HepG2 (cell line): ENCODE data around the gene ZNF627. TPM values are rescaled to one million over a fixed set of nuclear protein-coding genes. Genes with fewer than 3 reads are reported as not detected.

Source experiments
- ATAC-seq: fragments of 200-7000 bp; cut with Tn5 transposase; 3 replicates; pipeline ENCODE4 v1.9.1; 2020; ENCODE audit warnings: mild to moderate bottlenecking, moderate library complexity
- BruUV-seq: library from RNA; stranded (reverse); fragments of 400-500 nt; replicated peaks from 2 replicates; lab custom pipeline; 2021; lab: Mats Ljungman, UMichigan
- CTCF ChIA-PET: fragments of 300-600 bp; formaldehyde crosslinking; extraction: SDS; loops from one replicate; lab custom pipeline; 2021; ENCODE audit warnings: low total read pairs, inconsistent platforms, low intra/inter-chr PET ratio; lab: Yijun Ruan, JAX
- POLR2A ChIA-PET: fragments of 350-600 bp; sonication (Branson Sonifier 250); formaldehyde crosslinking; loops from one replicate; lab custom pipeline; 2020; ENCODE audit warnings: antibody characterized with exemption, inconsistent platforms; lab: Yijun Ruan, JAX
- DNase-seq: peaks from one replicate; pipeline ENCODE4 v3.0.0-alpha.2; 2015; ENCODE audit warnings: low spot score
- FAIRE-seq: peaks from 3 replicates; lab custom pipeline; 2011; peaks lifted over from hg19 to GRCh38; lab: Jason Lieb, UNC
- H2AFZ ChIP-seq: one replicate; pipeline ENCODE4 v1.6.1; 2011; ENCODE audit warnings: low read length, inconsistent platforms
- H3K27ac ChIP-seq: fragments of 300-600 bp; 3 replicates; pipeline ENCODE4 v1.8.0; 2011; ENCODE audit warnings: mixed run types, mild to moderate bottlenecking, mixed read lengths, low read length, inconsistent platforms; ENCODE audit not compliant: insufficient read depth; ENCODE audit errors: extremely low read length
- H3K27me3 ChIP-seq, 2 experiments: fragments of 200-600 bp in 1 of 2; 2 replicates in 1 of 2; 3 replicates in 1 of 2; pipeline versions ENCODE4 v1.6.0 to v1.8.0; 2011; ENCODE audit warnings: low read length in 2 of 2, mild to moderate bottlenecking in 2 of 2, moderate library complexity in 2 of 2, inconsistent platforms in 1 of 2; ENCODE audit not compliant: insufficient read depth in 2 of 2, control insufficient read depth in 1 of 2
- H3K36me3 ChIP-seq, 2 experiments: fragments of 200-600 bp in 1 of 2; replicated peaks in 1 of 2; 2 replicates in 1 of 2; 3 replicates in 1 of 2; pipeline versions ENCODE4 v1.5.1 to v1.8.0; 2011; ENCODE audit warnings: low read length in 2 of 2, inconsistent platforms in 1 of 2; ENCODE audit not compliant: insufficient read depth in 2 of 2, control insufficient read depth in 1 of 2
- H3K4me1 ChIP-seq: 2 replicates; pipeline ENCODE4 v1.5.1; 2012; ENCODE audit warnings: low read length, inconsistent platforms; ENCODE audit not compliant: insufficient read depth
- H3K4me2 ChIP-seq: 2 replicates; pipeline ENCODE4 v1.6.0; 2011; ENCODE audit warnings: low read depth, low read length, inconsistent platforms
- H3K4me3 ChIP-seq, 3 experiments: fragments of 200-600 bp in 1 of 3; sonication (generic), shearing (Covaris generic) in 1 of 3; replicated peaks in 1 of 3; 2 replicates each; pipeline ENCODE4 v1.5.1; 2011 to 2016; ENCODE audit warnings: low read length in 3 of 3, inconsistent platforms in 2 of 3, low read depth in 2 of 3, mild to moderate bottlenecking in 2 of 3, control low read depth in 1 of 3, mixed read lengths in 1 of 3; ENCODE audit not compliant: insufficient read depth in 1 of 3
- H3K79me2 ChIP-seq: one replicate; pipeline ENCODE4 v1.6.1; 2011; ENCODE audit warnings: low read length, inconsistent platforms; ENCODE audit not compliant: insufficient read depth
- H3K9ac ChIP-seq: 2 replicates; pipeline ENCODE4 v1.6.0; 2011; ENCODE audit warnings: mild to moderate bottlenecking, low read depth, low read length, inconsistent platforms; ENCODE audit not compliant: insufficient read depth
- H3K9me3 ChIP-seq: 2 replicates; pipeline ENCODE4 v1.5.1; 2012; ENCODE audit warnings: mild to moderate bottlenecking, low read length
- H4K20me1 ChIP-seq: 2 replicates; pipeline ENCODE4 v1.6.0; 2011; ENCODE audit warnings: inconsistent platforms, mild to moderate bottlenecking, low read length, moderate library complexity; ENCODE audit not compliant: insufficient read depth
- ARID3A ChIP-seq: IDR thresholded peaks from 2 replicates; pipeline ENCODE4 v1.6.1; 2012; ENCODE audit warnings: low read depth, low read length, improper control_type of control experiment
- GATAD2A ChIP-seq: IDR thresholded peaks from 2 replicates; pipeline ENCODE4 v1.6.1; 2016
- HHEX ChIP-seq: IDR thresholded peaks from 2 replicates; pipeline ENCODE4 v1.6.1; 2016; ENCODE audit warnings: control low read depth
- NAIF1 ChIP-seq: sonication (generic); formaldehyde crosslinking; IDR thresholded peaks from 2 replicates; pipeline ENCODE4 v1.5.0; 2020; ENCODE audit warnings: mild to moderate bottlenecking, missing genetic modification reagents, borderline replicate concordance
- PRDM10 ChIP-seq: sonication (generic); formaldehyde crosslinking; IDR thresholded peaks from 2 replicates; pipeline ENCODE4 v1.4.0; 2020; ENCODE audit warnings: low read depth, missing genetic modification reagents
- SIN3A ChIP-seq: IDR thresholded peaks from 2 replicates; pipeline ENCODE4 v1.6.1; 2011; ENCODE audit warnings: low read depth, mild to moderate bottlenecking, control low read depth, low read length, borderline replicate concordance
- SIN3B ChIP-seq: fragments of 150-350 bp; IDR thresholded peaks from 2 replicates; pipeline ENCODE4 v1.6.1; 2014; ENCODE audit warnings: low read length
- SPEN ChIP-seq: sonication (generic); formaldehyde crosslinking; IDR thresholded peaks from 2 replicates; pipeline ENCODE4 v1.5.1; 2020; ENCODE audit warnings: low read depth, mild to moderate bottlenecking, missing genetic modification reagents
- ZBTB2 ChIP-seq: sonication (generic); formaldehyde crosslinking; IDR thresholded peaks from 2 replicates; pipeline ENCODE4 v1.8.0; 2022; ENCODE audit warnings: low read depth, missing genetic modification reagents
- ZNF121 ChIP-seq: sonication (generic); formaldehyde crosslinking; IDR thresholded peaks from 2 replicates; pipeline ENCODE4 v1.5.0; 2020; ENCODE audit warnings: mild to moderate bottlenecking, missing genetic modification reagents
- ZNF577 ChIP-seq: sonication (generic); formaldehyde crosslinking; IDR thresholded peaks from 2 replicates; pipeline ENCODE4 v1.4.0; 2020; ENCODE audit warnings: mild to moderate bottlenecking, low read depth, missing genetic modification reagents, borderline replicate concordance
- ZNF737 ChIP-seq: sonication (generic); formaldehyde crosslinking; IDR thresholded peaks from 2 replicates; pipeline ENCODE4 v1.5.0; 2020; ENCODE audit warnings: missing genetic modification reagents, mild to moderate bottlenecking, borderline replicate concordance
- WGBS: methylation state at CpG from one replicate; pipeline ENCODE4 v1.1.6; 2017; ENCODE audit warnings: low lambda C conversion rate; 5-methylcytosine and 5-hydroxymethylcytosine counted together
- in situ Hi-C: cut with HindIII; loops from 2 replicates; pipeline ENCODE4 v1.10.0; 2017; ENCODE audit warnings: low pct_unique_long_range_greater_than_20kb; ENCODE audit not compliant: extremely low pct_ligation_motif_present
- intact Hi-C: fragments of 100-400 bp; cut with micrococcal nuclease; formaldehyde crosslinking; loops from one replicate; pipeline ENCODE4 v1.10.0; 2022; ENCODE audit not compliant: unreplicated experiment
- polyA plus RNA-seq, 8 experiments: library from polyadenylated mRNA; depleted of rRNA in 3 of 8; stranded (reverse) in 7 of 8; unstranded in 1 of 8; fragments of >200 nt; fragmentation: Illumina TruSeq in 4 of 8; extraction: Trizol in 4 of 8; gene quantifications; 2 replicates each; pipeline versions ENCODE4 v1.2.1 to v1.2.3, GENCODE V29; 2011 to 2016; ENCODE audit warnings: low read depth in 4 of 8, missing spikeins in 1 of 8, mixed read lengths in 1 of 8; ENCODE audit not compliant: insufficient read depth in 1 of 8
- total RNA-seq, 5 experiments: library from RNA; depleted of rRNA; stranded (reverse); fragments of >200 nt; fragmentation: Illumina TruSeq; extraction: Trizol; gene quantifications; 2 replicates each; pipeline ENCODE4 v1.2.3, GENCODE V29; 2016; ENCODE audit warnings: low read depth in 1 of 5
- TF ChIP-seq, protein P1 (sequence below): sonication (generic); formaldehyde crosslinking; IDR thresholded peaks from 2 replicates; pipeline ENCODE4 v1.5.0; 2020; ENCODE audit warnings: mild to moderate bottlenecking, missing genetic modification reagents

ZNF627 gene
- total and polyA plus RNA-seq, 2 of the 13 experiments (the other 11 are each of a cell fraction or from before 2014, with no cell fraction given) = 4.2 to 12.7 TPM

DNA sequence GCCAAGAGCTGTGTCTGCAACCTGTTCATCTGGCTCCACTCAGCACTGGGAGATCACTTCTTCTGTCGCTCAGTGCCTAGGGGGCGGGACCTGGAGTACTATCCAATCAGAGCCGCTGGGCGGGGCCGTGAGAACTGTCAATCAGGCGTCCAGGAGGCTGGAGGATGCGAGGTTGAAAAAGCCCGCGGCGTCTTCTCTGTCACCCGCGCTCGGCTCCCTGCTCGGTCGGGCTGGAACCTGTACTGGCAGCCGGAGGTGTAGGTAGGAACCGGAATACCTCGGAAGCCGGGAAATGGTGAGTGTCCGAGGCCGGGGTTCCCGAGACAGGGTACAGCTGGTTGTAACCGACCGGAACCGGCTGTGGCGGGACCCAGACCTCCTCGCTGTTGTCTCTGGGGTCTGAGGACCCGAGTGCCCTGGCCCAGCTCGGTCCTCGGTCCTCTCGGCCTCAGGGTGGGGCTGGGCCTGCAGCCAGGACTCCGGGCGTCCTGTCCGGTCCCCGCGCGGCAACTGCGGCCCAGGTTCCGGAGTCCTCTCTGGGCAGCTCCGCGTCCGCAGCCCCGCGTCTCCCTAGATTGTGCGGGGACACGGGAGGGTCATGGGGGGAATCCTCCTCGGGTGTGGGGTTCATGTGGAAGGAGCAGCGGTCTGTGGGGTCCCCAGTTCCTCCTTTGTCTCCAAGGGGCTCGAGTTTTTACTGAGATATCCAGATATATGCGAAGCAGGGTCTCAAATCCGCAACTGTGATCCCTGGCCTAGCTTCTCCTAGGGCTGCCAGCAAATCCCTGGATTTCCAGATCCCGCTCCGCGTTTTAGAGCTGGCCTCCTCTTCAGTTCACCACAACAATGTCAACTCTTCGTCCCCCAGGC lies 42.6 kb downstream of the ZNF627 start:
- peak overlapping the region; percentile 76 for H2AFZ ChIP-seq
- ChIA-PET CTCF (no interaction called here), POLR2A (interaction anchor here (0.6 to 2.0 kb wide), 6 partner anchors 10 to 55 kb away, joined by 3 to 10 read pairs (median 3); partner anchors contain the start of gene ZNF627)
- peak; percentile 83 for FAIRE-seq
- no peaks in the 10 kb centered on the region for H3K79me2 ChIP-seq
- no peaks in the 10 kb centered on the region; a peak in 1 of 5 replicates for H3K27me3 ChIP-seq
- in situ Hi-C loops = no loop called here
- peaks cover 12% of the 10 kb centered on the region; the same call in 1 of the 2 replicates for H3K4me1 ChIP-seq
- H3K4me2 ChIP-seq = peak overlapping the region; percentile 78
- no peaks in the 10 kb centered on the region for H3K9me3 ChIP-seq
- TSS peak; percentile 82 for BruUV-seq
- H4K20me1 ChIP-seq = no peaks in the 10 kb centered on the region
- peak overlapping the region; percentile 94 to 97 (median 96) for H3K4me3 ChIP-seq
- peak overlapping the region; percentile 80 for H3K27ac ChIP-seq
- H3K9ac ChIP-seq = peak overlapping the region; percentile 75
- intact Hi-C loops = no loop called here
- peak; percentile 93 for DNase-seq
- ATAC-seq = peak; percentile 98
- H3K36me3 ChIP-seq = no peaks in the 10 kb centered on the region
- 0% methylated on average over 12 of the region's 55 CpGs for WGBS
- TF ChIP-seq ZNF121 (CRISPR knock-in tag) (no peak), ZNF577 (CRISPR knock-in tag) (no peak), NAIF1 (CRISPR knock-in tag) (no peak), GATAD2A (no peak; the same call in 1 of the 2 replicates), SPEN (CRISPR knock-in tag) (no peak), PRDM10 (CRISPR knock-in tag) (no peak), ARID3A (no peak), ZBTB2 (CRISPR knock-in tag) (no peak), ZNF737 (CRISPR knock-in tag) (0 out of 2 replicates have a peak, but pooled peaks have one; percentile 91), SIN3A (peak; percentile 98), HHEX (CRISPR knock-in tag) (no peak), SIN3B (peak; percentile 89)
- TF ChIP-seq, protein P1, sequence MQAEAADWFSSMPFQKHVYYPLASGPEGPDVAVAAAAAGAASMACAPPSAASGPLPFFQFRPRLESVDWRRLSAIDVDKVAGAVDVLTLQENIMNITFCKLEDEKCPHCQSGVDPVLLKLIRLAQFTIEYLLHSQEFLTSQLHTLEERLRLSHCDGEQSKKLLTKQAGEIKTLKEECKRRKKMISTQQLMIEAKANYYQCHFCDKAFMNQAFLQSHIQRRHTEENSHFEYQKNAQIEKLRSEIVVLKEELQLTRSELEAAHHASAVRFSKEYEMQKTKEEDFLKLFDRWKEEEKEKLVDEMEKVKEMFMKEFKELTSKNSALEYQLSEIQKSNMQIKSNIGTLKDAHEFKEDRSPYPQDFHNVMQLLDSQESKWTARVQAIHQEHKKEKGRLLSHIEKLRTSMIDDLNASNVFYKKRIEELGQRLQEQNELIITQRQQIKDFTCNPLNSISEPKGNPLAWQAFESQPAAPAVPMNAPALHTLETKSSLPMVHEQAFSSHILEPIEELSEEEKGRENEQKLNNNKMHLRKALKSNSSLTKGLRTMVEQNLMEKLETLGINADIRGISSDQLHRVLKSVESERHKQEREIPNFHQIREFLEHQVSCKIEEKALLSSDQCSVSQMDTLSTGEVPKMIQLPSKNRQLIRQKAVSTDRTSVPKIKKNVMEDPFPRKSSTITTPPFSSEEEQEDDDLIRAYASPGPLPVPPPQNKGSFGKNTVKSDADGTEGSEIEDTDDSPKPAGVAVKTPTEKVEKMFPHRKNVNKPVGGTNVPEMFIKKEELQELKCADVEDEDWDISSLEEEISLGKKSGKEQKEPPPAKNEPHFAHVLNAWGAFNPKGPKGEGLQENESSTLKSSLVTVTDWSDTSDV (CRISPR knock-in tag) = no peak
